Naive thymus-derived CD4-positive, alpha-beta T cell (primary cell): ENCODE measurements around the gene SMARCA2. TPM values are rescaled to one million over a fixed set of nuclear protein-coding genes. Genes with fewer than 3 reads are reported as not detected.
A peak's percentile ranks its signal among the peaks of the same experiment; 100 is the strongest.

Source experiments
- ATAC-seq: fragments of 150-1000 bp; cut with Tn5 transposase; 2 replicates; pipeline ENCODE4 v1.10.0; 2021; ENCODE audit warnings: mild to moderate bottlenecking, moderate library complexity
- CTCF ChIA-PET: fragments of 350-600 bp; sonication (Branson Sonifier 250); formaldehyde crosslinking; loops from one replicate; lab custom pipeline; 2021; ENCODE audit warnings: antibody characterized with exemption; lab: Charles Lee
- POLR2A ChIA-PET: fragments of 350-600 bp; sonication (Branson Sonifier 250); formaldehyde crosslinking; loops from one replicate; lab custom pipeline; 2021; ENCODE audit warnings: antibody characterized with exemption, inconsistent platforms; lab: Charles Lee
- DNase-seq, 9 donors: peaks; one replicate each; pipeline versions ENCODE4 v3.0.0 to v3.0.0-alpha.2; 2020 to 2022; ENCODE audit warnings: mixed read lengths in 1 of 9
- H3K27ac ChIP-seq: one replicate; pipeline ENCODE4 v1.7.0; 2013; ENCODE audit warnings: mild to moderate bottlenecking, low read depth, low read length, moderate library complexity
- H3K27me3 ChIP-seq, 2 donors: one replicate each; pipeline ENCODE4 v1.7.0; 2013; ENCODE audit warnings: low read length in 2 of 2, mild to moderate bottlenecking in 2 of 2, moderate library complexity in 2 of 2; ENCODE audit not compliant: control insufficient read depth in 2 of 2, insufficient read depth in 2 of 2
- H3K36me3 ChIP-seq, 3 experiments: 1 replicate in 2 of 3; 2 replicates in 1 of 3; pipeline ENCODE4 v1.7.0; 2013; ENCODE audit warnings: low read length in 3 of 3, mild to moderate bottlenecking in 3 of 3, moderate library complexity in 1 of 3; ENCODE audit not compliant: insufficient read depth in 3 of 3, control insufficient read depth in 2 of 3
- H3K4me1 ChIP-seq, 2 donors: one replicate each; pipeline ENCODE4 v1.7.0; 2013; ENCODE audit warnings: low read length in 2 of 2, mild to moderate bottlenecking in 2 of 2, moderate library complexity in 1 of 2; ENCODE audit not compliant: control insufficient read depth in 2 of 2, insufficient read depth in 2 of 2
- H3K4me3 ChIP-seq: 2 replicates; pipeline ENCODE4 v1.7.0; 2013; ENCODE audit warnings: mild to moderate bottlenecking, low read length
- H3K9me3 ChIP-seq, 3 experiments: 1 replicate in 2 of 3; 2 replicates in 1 of 3; pipeline ENCODE4 v1.7.0; 2013; ENCODE audit warnings: low read length in 3 of 3; ENCODE audit not compliant: control insufficient read depth in 2 of 3
- H3K27ac Mint-ChIP-seq, 9 donors: one replicate each; pipeline ENCODE4 v1.8.0; 2020 to 2022; ENCODE audit warnings: mixed read lengths in 9 of 9, mild to moderate bottlenecking in 8 of 9, moderate library complexity in 5 of 9, inconsistent platforms in 2 of 9
- H3K27me3 Mint-ChIP-seq, 5 donors: one replicate each; pipeline ENCODE4 v1.8.0; 2021 to 2022; ENCODE audit warnings: mixed read lengths in 5 of 5, mild to moderate bottlenecking in 1 of 5
- H3K36me3 Mint-ChIP-seq, 5 donors: one replicate each; pipeline ENCODE4 v1.8.0; 2020 to 2022; ENCODE audit warnings: mixed read lengths in 5 of 5, mild to moderate bottlenecking in 3 of 5, inconsistent platforms in 1 of 5
- H3K4me1 Mint-ChIP-seq, 7 donors: one replicate each; pipeline ENCODE4 v1.8.0; 2020 to 2022; ENCODE audit warnings: mixed read lengths in 7 of 7, mild to moderate bottlenecking in 3 of 7, inconsistent platforms in 1 of 7
- H3K4me3 Mint-ChIP-seq, 10 donors: one replicate each; pipeline ENCODE4 v1.8.0; 2020 to 2022; ENCODE audit warnings: mild to moderate bottlenecking in 10 of 10, mixed read lengths in 10 of 10, moderate library complexity in 6 of 10, inconsistent platforms in 2 of 10
- H3K9me3 Mint-ChIP-seq, 11 donors: one replicate each; pipeline ENCODE4 v1.8.0; 2020 to 2022; ENCODE audit warnings: mixed read lengths in 11 of 11, mild to moderate bottlenecking in 4 of 11, inconsistent platforms in 1 of 11, moderate library complexity in 1 of 11
- intact Hi-C, 2 donors: fragments of 100-400 bp; cut with micrococcal nuclease; formaldehyde crosslinking; loops; one replicate each; pipeline ENCODE4 v1.15.1; 2023
- polyA plus RNA-seq, 2 donors: library from polyadenylated mRNA; unstranded; fragments of 300-500 nt; fragmentation: Illumina TruSeq; gene quantifications; one replicate each; pipeline ENCODE4 v1.2.3, GENCODE V29; 2021
- total RNA-seq, 6 experiments: library from RNA in 5 of 6; stranded (reverse) in 5 of 6; gene quantifications; 1 replicate in 5 of 6; 2 replicates in 1 of 6; pipeline ENCODE4 v1.2.3 and lab custom pipeline; 2021 to 2026

SMARCA2 gene
- total and polyA plus RNA-seq, 7 experiments from 2014 or later = 37.1 to 294 (median 256) TPM

DNA sequence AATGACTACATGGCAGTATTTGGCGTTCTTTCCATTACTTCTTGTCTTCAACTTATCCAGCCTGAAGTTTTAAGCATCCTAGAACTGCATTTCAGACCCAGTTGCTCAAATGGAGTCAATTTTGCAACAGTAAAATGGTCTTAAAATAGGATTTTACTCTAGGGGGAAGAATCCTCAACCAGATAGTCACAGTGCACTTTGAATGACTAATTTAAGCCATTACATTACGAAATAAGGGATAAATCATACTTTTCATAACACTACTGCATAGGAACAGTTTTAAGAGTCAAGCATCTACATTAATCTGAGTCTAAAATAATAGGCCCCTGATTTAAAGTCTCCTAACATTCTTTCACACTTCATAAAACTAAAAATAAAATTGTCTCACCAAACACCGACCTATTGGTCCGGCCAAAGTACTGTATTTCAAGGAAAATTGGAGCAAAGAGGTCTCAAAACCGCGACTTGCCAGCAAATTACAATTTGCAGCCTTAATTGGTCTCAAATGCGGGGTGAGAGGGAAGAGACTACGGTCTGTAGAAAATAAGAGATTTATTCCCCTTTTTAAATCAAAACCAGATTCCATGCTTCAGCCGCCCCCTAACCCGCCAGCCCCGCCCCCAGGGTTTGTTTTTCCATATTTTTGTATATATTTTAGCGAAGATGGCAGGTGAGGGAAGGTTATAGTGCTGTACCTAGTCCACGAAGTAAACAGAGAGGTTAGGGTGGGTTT lies 1.2 kb upstream of the SMARCA2 start:
- Histone ChIP-seq H3K27ac (peak overlapping the region; percentile 83), H3K4me3 (peak overlapping the region; percentile 98), H3K27me3 (no peaks in the 10 kb centered on the region), H3K36me3 (peaks cover 0 to 17% (median 0%) of the 10 kb centered on the region in 3 experiments), H3K9me3 (no peaks in the 10 kb centered on the region), H3K4me1 (peaks cover 6 to 12% of the 10 kb centered on the region in 2 donors)
- intact Hi-C loops = loop anchor here in 1 of 2 donors (2.0 to 5.0 kb wide), 3 partner anchors 73 to 1511 kb away; no protein-coding TSS in a partner anchor
- Mint-ChIP-seq H3K4me1 (peaks cover 13 to 51% (median 22%) of the 10 kb centered on the region in 7 donors), H3K9me3 (peaks cover 0 to 5% (median 0%) of the 10 kb centered on the region in 11 donors), H3K27me3 (peaks cover 0 to 30% (median 0%) of the 10 kb centered on the region in 5 donors), H3K36me3 (peaks cover 0 to 9% (median 0%) of the 10 kb centered on the region in 5 donors), H3K27ac (peak overlapping the region; percentile 4 to 99 (median 96)), H3K4me3 (peak overlapping the region; percentile 93 to 100 (median 98))
- DNase-seq (no peak), ATAC-seq (no peak)
- CTCF ChIA-PET = interaction anchor here (1.1 kb wide), 1 partner anchor 42 kb away, joined by 3 read pairs; no protein-coding TSS in a partner anchor
- POLR2A ChIA-PET = interaction anchor here (0.7 to 7.1 kb wide), 8 partner anchors 8 to 1513 kb away, joined by 3 to 98 read pairs (median 9); no protein-coding TSS in a partner anchor

DNA sequence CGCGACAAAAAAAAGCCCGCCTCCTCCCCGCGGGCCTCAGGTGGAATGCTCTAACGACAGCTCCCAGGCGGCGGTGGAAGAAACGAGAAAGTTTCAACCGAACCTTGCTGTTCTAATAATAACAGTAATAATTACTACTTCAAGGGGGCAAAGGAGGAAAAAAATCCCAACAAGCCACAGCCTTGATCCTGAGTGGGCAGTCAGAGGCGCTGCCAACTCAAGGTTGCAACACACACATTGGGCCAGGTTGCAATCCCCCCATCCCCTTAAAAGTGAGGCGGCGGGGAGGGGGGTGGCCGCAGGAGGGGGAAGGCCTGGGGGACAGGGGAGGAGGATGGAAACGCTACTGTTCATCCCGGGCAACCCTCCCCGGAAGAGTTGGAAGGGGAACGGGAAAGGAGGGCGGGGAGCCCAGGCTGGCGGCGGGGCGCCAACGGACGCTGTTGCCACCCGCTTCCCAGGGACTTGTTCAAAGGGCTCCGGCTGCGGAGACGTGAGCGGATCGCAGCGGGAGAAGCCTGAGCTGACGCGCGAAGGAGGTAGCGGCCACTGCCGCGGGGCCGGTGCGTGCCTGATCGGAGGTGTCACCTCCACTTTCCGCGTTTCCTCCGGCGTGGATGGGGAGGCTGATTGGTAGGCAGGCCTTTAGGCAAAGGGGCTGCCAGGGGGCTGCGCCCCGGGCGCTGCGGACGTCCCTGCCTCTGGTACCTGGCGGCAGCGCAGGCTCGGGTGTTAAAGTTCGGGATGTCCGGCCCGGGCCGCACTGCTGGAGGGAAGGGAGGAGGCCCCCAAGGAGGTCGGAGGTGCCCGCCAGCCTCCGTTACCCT lies 647 bp downstream of the SMARCA2 start:
- Histone ChIP-seq H3K4me1 (peaks cover 24 to 27% of the 10 kb centered on the region in 2 donors), H3K4me3 (peak overlapping the region; percentile 98), H3K36me3 (peaks cover 0 to 17% (median 0%) of the 10 kb centered on the region in 3 experiments), H3K27me3 (no peaks in the 10 kb centered on the region), H3K27ac (peak overlapping the region; percentile 92), H3K9me3 (no peaks in the 10 kb centered on the region)
- H3K27me3 Mint-ChIP-seq = peaks cover 0 to 21% (median 0%) of the 10 kb centered on the region in 5 donors
- peak overlapping the region; percentile 97 to 100 (median 99) for H3K27ac Mint-ChIP-seq
- peaks cover 0 to 5% (median 0%) of the 10 kb centered on the region in 11 donors for H3K9me3 Mint-ChIP-seq
- intact Hi-C loops = loop anchor here (1.0 to 5.0 kb wide), 9 partner anchors 39 to 1743 kb away; partner anchors contain the start of genes PUM3 (in 2 of the 2) and RFX3 (in 1 of the 2)
- ChIA-PET POLR2A (interaction anchor here (0.5 to 7.1 kb wide), 14 partner anchors 10 to 1511 kb away, joined by 3 to 98 read pairs (median 5); partner anchors contain the start of genes PUM3 and RFX3), CTCF (interaction anchor here (1.0 to 1.1 kb wide), 3 partner anchors 18 to 70 kb away, joined by 3 to 4 read pairs (median 3); no protein-coding TSS in a partner anchor)
- peak; percentile 34 to 62 (median 57) for DNase-seq
- H3K4me1 Mint-ChIP-seq = peaks cover 25 to 60% (median 40%) of the 10 kb centered on the region in 7 donors
- peaks cover 0 to 11% (median 0%) of the 10 kb centered on the region in 5 donors for H3K36me3 Mint-ChIP-seq
- ATAC-seq = no peak
- peak overlapping the region; percentile 93 to 100 (median 98) for H3K4me3 Mint-ChIP-seq

GRCh38 chr9:2016408-2017330 lies 1.5 kb downstream of the SMARCA2 start:
- peaks cover 31 to 61% (median 49%) of the 10 kb centered on the region in 7 donors for H3K4me1 Mint-ChIP-seq
- Histone ChIP-seq H3K4me1 (peaks cover 33 to 36% of the 10 kb centered on the region in 2 donors), H3K27ac (peak overlapping the region; percentile 92), H3K27me3 (no peaks in the 10 kb centered on the region), H3K9me3 (no peaks in the 10 kb centered on the region), H3K4me3 (peak overlapping the region; percentile 98), H3K36me3 (peaks cover 0 to 17% (median 0%) of the 10 kb centered on the region in 3 experiments)
- H3K27ac Mint-ChIP-seq = peak overlapping the region; percentile 94 to 100 (median 99)
- peaks cover 0 to 5% (median 0%) of the 10 kb centered on the region in 11 donors for H3K9me3 Mint-ChIP-seq
- intact Hi-C loops = loop anchor here (5.0 kb wide), 3 partner anchors 74 to 1744 kb away; no protein-coding TSS in a partner anchor
- peak overlapping the region; percentile 93 to 100 (median 98) for H3K4me3 Mint-ChIP-seq
- POLR2A ChIA-PET = interaction anchor here (1.3 to 7.1 kb wide), 9 partner anchors 10 to 1509 kb away, joined by 3 to 98 read pairs (median 5); partner anchors contain the start of genes PUM3 and RFX3
- DNase-seq (peak in 6 of 9 donors; percentile 34 to 73 (median 53)), ATAC-seq (no peak)
- CTCF ChIA-PET = interaction anchor here (1.0 to 1.1 kb wide), 2 partner anchors 58 to 69 kb away, joined by 3 read pairs; no protein-coding TSS in a partner anchor
- peaks cover 0 to 11% (median 0%) of the 10 kb centered on the region in 5 donors for H3K36me3 Mint-ChIP-seq
- peaks cover 0 to 12% (median 0%) of the 10 kb centered on the region in 5 donors for H3K27me3 Mint-ChIP-seq

DNA sequence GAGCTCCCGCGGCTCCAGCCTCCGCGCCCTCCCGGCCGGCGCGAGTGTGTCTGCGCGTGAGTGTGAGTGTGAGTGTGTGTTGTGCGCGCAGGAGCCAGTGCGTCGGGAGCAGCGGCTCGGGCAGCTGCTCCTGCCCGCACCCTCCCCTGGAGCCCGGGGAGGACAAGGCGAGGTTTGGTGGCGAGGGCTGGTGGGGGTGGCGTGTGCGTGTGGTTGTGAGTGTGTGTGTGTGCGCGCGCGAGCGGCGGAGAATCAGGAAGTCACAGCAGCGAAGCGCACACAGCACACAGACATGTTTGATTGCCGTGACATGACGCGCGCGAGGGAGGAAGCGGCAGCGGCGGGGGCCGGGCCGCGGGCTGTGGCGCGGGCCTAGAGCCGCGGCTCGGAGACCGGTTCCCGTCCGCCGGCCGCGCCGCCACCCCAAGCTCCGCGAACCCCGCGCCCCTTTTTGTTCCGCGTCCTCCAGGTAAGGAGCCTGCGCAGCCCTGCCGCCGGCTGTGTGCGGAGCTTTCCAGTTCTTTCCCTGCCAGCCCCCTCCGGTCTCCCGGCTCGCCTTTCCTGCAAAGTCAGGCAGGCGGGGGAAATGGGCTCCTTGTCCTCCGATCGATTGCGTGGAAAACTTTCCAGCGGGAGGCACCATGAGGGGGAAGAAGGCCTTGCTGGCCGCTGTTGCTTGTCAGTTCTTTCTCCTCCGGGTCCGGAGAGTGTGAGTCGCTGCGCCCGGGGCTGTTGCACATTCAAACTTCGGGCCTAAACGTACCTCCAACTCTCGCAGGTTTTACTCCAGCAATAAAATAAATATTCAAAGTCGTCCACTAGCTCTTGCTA lies 2.4 kb downstream of the SMARCA2 start:
- DNase-seq (peak; percentile 72 to 91 (median 86)), ATAC-seq (peak; percentile 63)
- H3K4me3 ChIP-seq = peak overlapping the region; percentile 98
- intact Hi-C loops = loop anchor here (1.0 to 5.0 kb wide), 7 partner anchors 9 to 1745 kb away; no protein-coding TSS in a partner anchor
- H3K4me1 ChIP-seq = peaks cover 40 to 43% of the 10 kb centered on the region in 2 donors
- ChIA-PET POLR2A (interaction anchor here (0.6 to 7.1 kb wide), 13 partner anchors 9 to 1509 kb away, joined by 3 to 98 read pairs (median 5); partner anchors contain the start of genes PUM3 and RFX3), CTCF (interaction anchor here (0.9 to 1.1 kb wide), 3 partner anchors 14 to 68 kb away, joined by 3 read pairs; no protein-coding TSS in a partner anchor)
- Mint-ChIP-seq H3K27ac (peak overlapping the region; percentile 94 to 99 (median 99)), H3K4me3 (peak overlapping the region; percentile 93 to 100 (median 98)), H3K36me3 (peaks cover 0 to 17% (median 0%) of the 10 kb centered on the region in 5 donors), H3K27me3 (peaks cover 0 to 10% (median 0%) of the 10 kb centered on the region in 5 donors), H3K9me3 (peaks cover 0 to 5% (median 0%) of the 10 kb centered on the region in 11 donors), H3K4me1 (peaks cover 40 to 62% (median 53%) of the 10 kb centered on the region in 7 donors)
- peak overlapping the region; percentile 92 for H3K27ac ChIP-seq
- peaks cover 0 to 17% (median 0%) of the 10 kb centered on the region in 3 experiments for H3K36me3 ChIP-seq
- H3K9me3 ChIP-seq = no peaks in the 10 kb centered on the region
- no peaks in the 10 kb centered on the region for H3K27me3 ChIP-seq
